NCI-H2081 treated with DMSO at 0.1 percent for 48 hours (cell line): ENCODE data around the gene GPR84.

Experiments
- DNase-seq: peaks from one replicate; lab custom pipeline; 2025; lab: John Stamatoyannopoulos, UW

GPR84 gene

DNA sequence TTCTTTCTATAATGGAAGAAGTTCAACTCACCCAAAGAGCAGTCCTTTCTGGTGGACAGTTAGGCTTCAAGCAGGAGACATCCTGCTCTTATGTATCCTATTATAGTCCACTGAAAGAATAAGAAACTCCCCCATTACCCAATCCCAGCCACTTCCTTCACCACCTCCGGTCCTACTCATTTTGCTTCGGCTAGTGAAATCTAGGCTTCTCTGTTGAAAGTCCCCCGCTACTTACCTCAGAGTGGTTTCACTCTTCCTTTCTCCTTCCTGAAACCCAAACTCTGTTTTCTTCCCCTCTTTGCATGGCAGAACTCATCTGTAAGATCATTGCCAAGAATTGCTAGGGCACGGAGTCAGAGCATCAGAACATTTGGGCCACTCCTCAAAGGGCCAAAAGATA is at the start of gene GPR84:
TSS of gene GPR84 (minus strand) at position 74 of the 400 bp plus-strand sequence. CDS start 635 bp downstream, outside the sequence.
- DNase-seq, result no peak

GRCh38 chr12:54413284-54414190 is 49.3 kb upstream of the GPR84 start:
- no peak for DNase-seq

DNA sequence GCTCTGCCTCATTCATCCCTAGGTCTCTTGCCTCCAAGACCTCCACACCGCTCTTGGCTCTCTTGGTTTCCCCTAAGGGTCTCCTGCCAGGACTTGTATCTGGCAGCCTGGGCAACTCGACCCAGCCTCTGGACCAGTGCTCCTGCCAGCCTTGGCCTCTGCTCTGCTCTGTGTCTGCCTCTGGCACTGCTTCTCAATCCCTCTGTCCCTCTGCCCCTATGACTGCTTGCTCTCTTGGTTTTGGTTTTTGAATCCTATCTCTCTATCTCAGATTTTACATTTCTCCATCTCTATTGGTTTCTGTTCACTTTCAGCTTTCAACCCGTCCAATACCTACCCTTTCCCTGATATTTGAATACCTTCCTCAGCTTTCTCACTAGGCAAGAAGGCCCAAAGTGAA is 48.5 kb upstream of the GPR84 start:
- DNase-seq, result no peak

DNA sequence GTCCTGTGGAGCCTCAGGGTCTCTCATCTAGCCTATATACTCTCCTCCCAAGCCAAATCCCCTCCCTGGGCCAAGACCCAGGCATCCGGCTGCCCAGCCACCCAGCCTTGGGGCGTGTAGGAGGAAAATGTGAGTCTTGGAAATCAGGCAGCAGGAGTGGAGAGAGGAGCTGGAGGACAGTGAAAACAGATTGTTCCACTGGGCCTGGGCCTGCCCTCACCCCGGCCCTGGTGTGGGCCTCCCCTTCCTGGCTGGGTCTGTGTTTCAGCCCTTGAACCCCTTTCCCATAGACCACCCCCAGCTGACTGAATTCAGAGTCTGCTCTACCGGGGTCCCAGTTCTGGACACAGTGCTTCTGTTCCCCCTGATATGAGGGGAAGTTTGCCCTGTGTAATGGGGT is 48.1 kb upstream of the GPR84 start:
- no peak for DNase-seq

- DNase-seq, result no peak
Observed at GRCh38 chr12:54411391-54412241, 47.3 kb upstream of the GPR84 start.

DNA sequence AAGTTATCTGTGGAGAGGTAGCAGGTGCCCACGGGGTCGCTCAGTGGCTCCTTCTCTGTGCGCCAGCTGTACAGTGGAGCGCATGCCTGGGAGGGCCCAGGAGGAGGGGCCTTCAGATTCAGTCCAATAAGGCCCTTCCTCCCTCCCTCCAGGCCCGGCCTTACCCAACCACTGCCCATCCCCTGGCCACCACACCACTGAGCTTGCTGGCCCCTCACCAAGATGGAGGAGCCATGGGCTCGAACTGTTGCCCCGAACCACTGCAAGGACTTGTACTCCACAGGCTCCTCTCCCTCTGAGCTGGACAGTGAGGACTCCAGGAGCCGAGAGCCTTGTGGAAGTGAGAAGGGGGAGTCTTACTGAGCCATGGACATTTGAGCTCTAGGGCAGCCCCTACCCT is 45.0 kb upstream of the GPR84 start:
- DNase-seq, result no peak

- no peak for DNase-seq
Observed at GRCh38 chr12:54407183-54407905, 43.1 kb upstream of the GPR84 start.

DNA sequence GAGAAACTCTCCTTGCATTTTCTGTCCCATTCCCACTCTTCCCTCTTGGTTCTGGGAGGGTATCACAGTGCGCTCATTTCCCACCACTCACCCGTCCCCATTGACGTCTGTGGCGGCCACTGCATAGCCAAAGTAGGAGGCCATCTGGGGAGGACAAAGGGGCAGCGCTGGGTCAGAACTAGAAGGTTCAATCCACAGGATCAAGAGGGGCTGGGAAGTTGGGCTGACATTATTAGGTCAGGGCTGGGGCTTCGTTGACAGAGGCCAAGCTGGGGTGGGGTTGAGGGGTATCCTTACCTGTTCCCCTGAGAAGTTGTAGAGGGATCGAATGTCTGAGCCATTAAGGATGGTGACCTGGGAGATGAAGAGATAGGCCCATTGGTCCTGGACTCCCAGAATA is 41.3 kb upstream of the GPR84 start:
- DNase-seq, result no peak

- DNase-seq, result no peak
Observed at GRCh38 chr12:54405106-54405505, 40.8 kb upstream of the GPR84 start.

DNA sequence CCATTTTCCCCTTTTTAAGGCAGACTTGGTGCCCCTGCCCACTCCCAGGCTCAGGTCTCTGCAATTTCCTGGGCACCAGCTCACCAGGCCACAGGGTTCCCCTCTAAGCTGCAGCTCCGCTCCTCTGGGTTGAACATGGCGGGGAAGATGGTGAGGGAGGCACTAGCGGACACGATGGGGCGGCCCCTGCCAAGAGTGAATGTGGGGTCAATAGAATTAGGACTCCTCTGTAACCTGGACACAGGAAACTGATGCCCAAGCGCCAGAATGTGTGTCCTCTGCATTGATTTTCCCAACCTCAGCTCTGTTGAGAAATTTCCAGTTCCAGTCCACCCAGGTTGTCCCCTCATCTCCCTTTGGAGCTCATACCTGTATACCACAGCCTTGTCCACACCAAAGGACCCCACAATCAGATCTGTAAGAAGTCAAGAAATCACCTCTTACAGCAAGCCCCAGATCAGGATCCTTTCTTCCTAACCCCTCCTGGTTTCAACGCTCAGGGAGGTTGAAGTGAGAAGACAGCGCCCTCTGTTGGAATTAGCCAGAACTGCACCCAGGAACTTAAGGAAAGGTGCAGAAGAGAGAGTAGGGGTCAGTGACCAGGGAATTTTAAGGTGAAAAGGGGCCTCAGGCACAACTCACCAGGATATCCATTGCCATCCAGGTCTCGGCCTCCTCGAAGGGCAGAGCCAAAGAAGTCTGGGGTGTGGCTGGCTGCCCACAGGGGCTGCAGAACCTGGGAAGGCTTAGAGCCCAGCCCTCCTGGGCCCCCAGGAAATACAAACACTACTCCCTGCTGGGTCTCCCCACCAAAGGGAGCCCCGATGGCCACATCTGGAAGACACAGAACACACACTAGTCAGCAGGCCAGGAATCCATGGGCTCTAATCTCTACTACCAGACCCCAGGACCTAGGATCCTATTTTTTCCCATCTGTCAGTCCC is 40.0 kb upstream of the GPR84 start:
- no peak for DNase-seq

DNA sequence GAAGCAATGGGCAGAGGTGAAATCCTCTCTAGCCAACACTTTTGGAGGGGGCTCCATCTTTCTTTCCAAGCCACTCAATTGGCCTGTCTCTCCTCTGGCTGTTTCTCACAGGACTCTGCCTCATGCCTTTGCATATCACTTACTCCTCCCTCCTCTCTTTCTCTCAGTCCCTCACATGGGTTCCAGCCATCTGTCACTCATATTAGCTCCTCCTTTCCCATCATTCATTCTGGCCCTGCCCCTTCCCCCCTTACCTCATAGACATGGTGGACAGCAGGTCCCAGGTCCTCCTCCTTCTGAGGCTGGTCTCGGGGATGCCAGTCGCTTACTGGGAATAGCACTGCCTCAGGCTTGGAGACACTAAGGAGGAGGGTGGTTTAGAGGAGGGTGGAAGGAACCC is 36.8 kb upstream of the GPR84 start:
- DNase-seq, result no peak

GRCh38 chr12:54398995-54399793 is 34.9 kb upstream of the GPR84 start:
- DNase-seq, result no peak

GRCh38 chr12:54398218-54398617 is 33.9 kb upstream of the GPR84 start:
- no peak for DNase-seq

DNA sequence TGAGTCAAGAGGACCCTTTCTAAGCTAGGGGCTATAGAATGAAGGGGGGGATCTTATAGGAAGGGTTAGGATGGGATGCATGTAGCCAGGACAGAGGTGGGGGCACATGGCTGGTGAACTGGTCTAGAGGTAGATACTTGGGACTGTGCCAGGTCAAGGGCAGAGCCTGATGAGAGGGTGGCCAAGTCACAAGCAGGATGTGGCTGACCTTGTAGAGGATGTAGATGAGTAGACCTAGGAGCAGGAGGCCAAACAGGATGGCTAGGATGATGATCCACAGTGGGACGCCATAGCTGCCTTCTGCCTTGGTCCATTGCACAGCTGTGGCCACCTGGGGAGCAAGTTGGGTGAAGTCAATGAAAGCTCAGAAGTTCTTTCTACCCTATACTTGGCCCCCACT is 32.9 kb upstream of the GPR84 start:
- no peak for DNase-seq

- DNase-seq, result no peak
Observed at GRCh38 chr12:54395545-54395944, 31.3 kb upstream of the GPR84 start.

- DNase-seq, result no peak
Observed at GRCh38 chr12:54394986-54395385, 30.7 kb upstream of the GPR84 start.

DNA sequence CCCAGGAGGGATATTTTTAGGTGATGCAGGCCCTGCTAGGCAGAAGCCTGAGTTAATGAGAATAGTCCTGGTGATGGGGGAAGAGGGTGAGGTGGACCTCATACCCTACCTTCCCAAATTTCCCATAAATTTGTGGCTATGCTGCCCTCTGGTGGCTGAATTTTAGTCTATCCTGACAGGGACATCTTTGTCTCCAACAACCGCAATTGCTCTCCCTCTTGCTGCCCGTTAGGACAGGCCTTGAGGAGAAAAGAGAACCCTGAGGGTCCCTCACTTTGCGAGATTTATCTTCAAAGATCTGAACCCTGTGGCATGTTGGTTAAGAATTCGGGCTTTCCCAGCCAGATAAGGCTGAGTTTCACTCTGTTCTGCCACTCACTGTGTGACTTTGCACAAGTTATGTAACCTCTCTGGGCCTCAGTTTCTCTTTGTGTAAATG is 30.0 kb upstream of the GPR84 start:
- DNase-seq, result no peak

DNA sequence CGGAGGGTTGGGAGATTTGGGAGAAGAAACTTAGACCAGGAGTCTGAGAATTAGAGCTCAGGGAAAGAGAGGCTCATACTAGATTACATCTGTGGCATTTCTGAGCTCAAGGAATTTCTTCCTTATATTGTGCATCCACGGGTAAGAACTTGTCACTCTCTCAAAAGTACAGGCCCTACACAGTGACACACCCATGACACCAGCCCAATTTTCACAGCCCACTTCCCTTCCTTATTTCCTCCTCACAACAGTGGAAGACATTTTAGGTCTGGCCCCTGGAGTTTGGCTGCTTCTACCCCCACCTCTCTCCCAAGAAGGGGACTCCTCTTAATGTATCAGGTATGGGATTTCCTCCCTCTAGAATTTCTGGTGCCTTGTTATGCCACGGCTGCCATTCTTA is 29.5 kb upstream of the GPR84 start:
- no peak for DNase-seq

DNA sequence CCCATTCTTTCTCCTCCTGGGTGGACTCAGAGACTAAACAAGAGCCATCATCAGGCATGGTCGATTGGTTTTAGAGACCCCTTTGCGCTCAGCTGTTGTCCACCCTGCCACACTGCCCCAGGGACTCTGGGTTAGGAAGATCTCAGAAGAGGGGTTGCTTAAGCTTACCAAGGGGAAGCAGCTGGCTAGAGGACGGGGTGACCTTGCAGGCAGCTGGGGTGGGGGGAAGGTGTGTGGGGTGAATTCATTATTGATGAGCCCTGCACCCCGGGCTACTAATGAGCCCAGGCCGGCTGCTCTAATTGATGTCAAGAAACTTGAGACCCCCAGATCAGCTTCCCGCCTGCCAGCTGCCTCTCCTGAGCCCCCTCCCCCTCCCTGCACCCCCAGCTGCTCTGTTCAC is 28.9 kb upstream of the GPR84 start:
- DNase-seq, result no peak

DNA sequence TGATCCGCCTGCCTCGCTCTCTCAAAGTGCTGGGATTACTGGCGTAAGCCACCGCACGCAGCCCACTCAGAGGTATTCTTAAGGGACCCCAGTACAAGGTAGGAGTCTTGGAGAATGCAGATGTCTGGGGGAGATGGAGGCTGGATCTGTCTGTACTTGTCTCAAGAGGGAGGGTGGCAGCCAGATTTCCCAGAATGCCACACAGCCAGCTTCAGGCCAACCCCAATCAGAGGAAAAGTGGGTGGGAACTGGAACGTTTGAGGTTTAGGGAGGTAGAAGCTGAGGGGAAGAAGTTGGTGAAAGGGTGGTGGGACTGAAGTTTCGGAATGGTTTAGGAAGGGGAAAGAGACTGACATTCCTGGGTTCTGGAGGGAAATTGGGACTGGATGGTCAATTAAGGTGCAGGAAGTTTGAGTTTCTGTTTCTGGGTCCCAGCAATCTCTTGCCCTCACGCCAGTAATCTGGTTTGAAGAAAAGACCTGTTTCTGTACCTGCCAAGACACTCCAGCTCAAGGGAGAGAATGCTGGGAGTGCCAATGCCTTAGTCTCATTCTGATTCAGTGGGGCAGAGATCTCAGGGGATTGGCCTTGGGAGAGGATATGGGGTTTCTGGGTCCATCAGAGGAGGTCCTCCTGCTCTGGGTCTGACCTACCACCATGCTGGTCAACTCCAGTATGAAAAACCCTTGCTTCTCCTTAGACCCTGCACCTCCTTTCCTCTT is 28.4 kb upstream of the GPR84 start:
- DNase-seq, result no peak
